NCI-H446 treated with DMSO at 0.1 percent for 48 hours (cell line): ENCODE results near the gene PRIMPOL.
"Not testable (repeated sequence)": the region's sequence is repeated elsewhere in the genome, so short reads cannot be mapped to it uniquely, and the experiment has no call there.

Source experiments
- DNase-seq: peaks from one replicate; lab custom pipeline; 2025; lab: John Stamatoyannopoulos, UW

Gene PRIMPOL, protein sequence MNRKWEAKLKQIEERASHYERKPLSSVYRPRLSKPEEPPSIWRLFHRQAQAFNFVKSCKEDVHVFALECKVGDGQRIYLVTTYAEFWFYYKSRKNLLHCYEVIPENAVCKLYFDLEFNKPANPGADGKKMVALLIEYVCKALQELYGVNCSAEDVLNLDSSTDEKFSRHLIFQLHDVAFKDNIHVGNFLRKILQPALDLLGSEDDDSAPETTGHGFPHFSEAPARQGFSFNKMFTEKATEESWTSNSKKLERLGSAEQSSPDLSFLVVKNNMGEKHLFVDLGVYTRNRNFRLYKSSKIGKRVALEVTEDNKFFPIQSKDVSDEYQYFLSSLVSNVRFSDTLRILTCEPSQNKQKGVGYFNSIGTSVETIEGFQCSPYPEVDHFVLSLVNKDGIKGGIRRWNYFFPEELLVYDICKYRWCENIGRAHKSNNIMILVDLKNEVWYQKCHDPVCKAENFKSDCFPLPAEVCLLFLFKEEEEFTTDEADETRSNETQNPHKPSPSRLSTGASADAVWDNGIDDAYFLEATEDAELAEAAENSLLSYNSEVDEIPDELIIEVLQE

DNA sequence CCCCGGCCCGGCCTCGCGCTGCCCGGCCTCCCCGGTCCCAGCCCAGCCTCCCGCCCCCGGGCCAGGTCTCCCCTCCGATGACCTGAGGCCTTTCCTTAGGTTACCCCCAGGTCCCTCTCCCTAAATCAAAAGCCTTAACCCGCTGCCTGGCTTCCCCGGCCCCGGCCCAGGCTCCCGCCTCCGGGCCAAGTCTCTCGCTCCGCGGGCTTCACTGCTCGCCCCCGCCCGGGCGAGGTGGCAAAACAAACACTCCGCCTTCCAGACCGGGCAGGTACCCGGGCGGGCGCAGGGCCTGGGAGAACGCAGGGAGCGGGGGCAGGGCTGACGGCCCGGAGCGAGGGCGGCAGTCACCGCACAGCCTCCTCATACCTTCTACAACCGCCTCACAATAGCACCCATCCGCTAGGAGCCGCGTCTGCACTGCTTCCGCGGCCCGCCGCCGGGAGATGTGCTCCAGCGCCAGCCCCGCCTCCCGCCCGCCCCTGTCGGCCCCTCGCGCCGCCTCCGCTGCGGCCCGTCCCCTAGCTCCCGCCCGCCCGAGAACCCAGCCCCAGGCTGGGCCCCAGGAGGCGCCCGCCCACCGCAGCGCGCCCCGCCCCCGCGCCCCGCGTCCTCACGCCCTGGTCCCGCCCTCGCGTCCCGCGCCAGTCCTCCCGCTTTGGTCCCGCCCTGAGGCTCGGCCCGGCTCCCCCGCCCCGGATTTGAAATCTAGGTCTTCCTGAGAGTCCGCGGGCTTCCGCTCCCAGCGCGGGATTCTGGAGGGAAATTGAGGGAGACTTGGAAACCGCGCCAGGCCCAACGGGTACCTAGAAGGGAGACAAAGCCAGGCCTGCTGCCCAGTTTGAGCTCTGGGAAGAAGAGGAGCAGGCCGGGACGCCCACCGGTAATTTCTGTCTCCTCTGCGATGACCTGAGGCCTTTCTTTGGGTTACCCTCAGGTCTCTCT, at the start of gene PRIMPOL, which contains the start of gene CASP3:
TSS of gene PRIMPOL (plus strand) at position 713 of the 945 bp plus-strand sequence. CDS start 7,403 bp downstream, outside the sequence.
TSS of gene CASP3 (minus strand) at position 422 of the 945 bp plus-strand sequence. CDS start 10,994 bp downstream, outside the sequence.
- peak; percentile 82 for DNase-seq

DNA sequence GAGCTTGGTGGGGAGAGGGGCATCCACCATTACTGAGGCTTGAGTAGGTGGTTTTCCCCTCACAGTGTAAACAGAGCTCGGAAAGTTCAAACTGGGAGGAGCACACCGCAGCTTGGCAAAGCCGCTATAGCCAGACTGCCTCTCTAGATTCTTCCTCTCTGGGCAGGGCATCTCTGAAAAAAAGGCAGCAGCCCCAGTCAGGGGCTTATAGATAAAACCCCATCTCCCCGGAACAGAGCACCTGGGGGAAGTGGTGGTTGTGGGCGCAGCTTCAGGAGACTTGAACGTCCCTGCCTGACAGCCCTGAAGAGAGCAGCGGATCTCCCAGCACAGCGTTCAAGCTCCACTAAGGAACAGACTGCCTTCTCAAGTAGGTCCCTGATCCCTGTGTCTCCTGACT, 48.6 kb upstream of the PRIMPOL start:
- not testable (repeated sequence) for DNase-seq

DNA sequence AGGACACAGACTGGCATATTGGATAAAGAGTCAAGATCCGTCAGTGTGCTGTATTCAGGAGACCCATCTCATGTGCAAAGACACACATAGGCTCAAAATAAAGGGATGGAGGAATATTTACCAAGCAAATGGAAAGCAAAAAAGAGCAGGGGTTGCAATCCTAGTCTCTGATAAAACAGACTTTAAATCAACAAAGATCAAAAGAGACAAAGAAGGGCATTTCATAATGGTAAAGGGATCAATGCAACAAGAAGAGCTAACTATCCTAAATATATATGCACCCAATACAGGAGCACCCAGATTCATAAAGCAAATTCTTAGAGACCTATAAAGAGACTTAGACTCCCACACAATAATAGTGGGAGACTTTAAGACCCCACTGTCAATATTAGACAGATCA, 46.7 kb upstream of the PRIMPOL start:
- not testable (repeated sequence) for DNase-seq

DNA sequence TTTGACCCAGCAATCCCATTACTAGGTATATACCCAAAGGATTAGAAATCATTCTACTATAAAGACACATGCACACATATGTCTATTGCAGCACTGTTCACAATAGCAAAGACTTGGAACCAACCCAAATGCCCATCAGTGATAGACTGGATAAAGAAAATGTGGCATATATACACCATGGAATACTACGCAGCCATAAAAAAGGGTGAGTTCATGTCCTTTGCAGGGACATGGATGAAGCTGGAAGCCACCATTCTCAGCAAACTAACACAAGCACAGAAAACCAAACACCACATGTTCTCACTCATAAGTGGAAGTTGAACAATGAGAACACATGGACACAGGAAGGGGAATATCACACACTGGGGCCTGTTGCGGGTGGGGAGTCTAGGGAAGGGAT, 42.1 kb upstream of the PRIMPOL start:
- not testable (repeated sequence) for DNase-seq

DNA sequence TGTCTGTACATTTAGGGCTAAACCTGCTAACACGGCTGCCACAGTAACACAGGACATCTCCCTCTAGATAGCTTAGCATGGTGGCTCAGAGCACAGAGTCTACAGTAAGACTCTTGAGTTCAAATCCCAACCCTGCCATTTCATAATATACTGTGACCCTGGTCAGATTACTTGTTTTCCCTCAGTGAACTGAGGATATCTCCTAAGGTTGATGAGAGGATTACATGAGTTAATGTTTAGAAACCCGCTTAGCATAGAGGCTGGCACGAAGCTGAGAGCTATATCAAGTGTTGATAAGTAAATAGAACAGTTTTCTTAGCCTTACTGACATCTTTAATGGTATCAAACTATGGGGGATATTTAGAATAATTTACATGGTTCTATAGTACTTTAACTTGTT, 37.5 kb upstream of the PRIMPOL start:
- no peak for DNase-seq

DNA sequence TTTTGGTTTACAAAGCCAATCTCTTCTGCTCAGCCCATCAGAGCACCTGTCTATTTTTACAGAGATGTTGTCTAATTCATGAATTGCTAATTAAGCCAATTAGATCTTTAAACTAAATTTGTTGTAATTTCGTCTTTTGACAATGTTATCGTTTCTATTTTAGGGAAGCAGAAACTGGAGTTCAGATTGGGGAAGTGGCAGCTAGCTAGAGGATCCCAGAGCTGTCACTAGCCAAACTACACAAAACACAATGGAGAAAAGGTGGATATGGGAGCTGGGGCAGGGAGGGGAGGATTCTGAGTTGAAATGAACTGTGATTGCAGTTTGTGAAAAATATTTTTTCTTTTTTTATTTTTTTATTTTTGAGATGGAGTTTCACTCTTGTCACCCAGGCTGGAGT, 36.1 kb upstream of the PRIMPOL start:
- DNase-seq, result no peak

DNA sequence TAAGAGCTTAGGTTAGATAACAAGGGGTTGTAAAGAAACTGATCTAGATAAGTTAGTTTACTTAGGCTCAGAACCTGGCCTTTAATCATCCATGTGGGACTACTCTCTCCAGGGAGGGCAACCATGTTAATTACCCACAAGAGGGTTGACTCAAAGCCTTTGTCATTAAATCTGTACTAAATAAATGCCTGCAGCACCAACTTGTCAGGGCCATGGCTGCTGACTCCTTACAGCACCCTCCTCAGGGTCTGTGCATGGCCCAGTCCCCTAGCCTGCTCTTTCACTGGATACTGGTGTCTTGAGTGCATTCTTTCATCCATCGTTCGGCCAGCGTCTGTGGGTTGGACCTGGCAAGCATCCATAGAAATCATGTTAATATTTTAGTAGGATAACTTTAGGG, 35.0 kb upstream of the PRIMPOL start:
- DNase-seq, result no peak

DNA sequence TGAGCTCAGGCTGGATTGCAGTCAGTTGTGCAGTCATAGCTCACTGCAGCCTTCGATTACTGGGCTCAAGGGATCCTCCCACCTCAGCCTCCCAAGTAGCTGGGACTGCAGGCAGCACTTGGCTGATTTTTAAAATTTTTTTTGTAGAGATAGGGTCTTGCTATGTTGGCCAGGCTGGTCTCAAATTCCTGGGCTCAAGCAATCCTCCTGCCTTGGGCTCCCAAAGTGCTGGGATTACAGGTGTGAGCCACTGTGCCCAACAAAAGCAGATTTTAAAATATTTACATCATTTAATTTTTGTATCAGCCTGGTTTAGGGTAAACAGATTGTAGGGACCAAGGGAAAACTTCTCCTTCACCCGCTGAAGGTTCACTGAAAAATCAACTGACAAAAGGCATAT, 33.4 kb upstream of the PRIMPOL start:
- not testable (repeated sequence) for DNase-seq

DNA sequence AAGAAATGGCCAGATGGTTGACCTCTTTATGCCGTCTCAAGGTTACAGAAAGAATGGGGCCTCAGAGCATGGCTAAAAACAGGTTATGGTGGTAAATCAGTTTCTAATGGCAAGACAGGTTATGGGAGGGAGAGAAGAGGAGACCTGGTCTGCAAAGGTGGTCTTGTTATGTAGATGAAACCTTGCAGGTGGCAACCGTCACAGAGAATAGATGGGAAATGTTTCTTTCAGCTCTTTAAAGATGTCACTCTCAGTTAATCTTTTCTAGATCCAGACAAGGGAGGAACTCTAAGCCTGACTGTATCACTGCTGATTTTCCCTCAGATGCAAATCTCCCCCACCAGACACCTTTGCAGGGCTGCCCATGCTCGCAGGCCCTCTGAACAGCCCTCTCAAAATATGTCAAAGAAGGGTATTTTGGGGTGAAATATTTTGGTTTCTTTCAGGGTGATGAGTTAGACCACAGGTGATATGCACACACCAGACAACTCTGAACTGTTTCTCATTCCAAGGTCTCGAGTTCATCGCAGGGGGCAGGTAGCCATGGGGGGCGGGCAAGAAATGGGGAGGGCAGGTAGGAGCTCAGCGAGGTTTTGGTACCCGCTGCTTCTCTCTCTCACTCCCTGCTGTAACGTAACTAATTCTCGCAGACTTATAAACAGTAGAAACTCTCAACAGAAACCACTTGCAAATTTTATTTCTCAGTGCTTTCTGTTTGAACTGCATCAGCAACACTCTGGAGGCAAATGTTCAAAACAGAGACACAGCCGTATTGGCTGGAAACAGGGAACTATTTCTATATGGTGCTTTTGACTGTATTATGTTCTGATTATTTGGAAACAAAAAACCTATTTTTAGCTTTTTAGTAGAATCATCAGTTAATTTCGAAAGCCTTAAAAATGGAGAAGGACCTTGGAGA, 32.6 kb upstream of the PRIMPOL start:
- DNase-seq, result no peak

DNA sequence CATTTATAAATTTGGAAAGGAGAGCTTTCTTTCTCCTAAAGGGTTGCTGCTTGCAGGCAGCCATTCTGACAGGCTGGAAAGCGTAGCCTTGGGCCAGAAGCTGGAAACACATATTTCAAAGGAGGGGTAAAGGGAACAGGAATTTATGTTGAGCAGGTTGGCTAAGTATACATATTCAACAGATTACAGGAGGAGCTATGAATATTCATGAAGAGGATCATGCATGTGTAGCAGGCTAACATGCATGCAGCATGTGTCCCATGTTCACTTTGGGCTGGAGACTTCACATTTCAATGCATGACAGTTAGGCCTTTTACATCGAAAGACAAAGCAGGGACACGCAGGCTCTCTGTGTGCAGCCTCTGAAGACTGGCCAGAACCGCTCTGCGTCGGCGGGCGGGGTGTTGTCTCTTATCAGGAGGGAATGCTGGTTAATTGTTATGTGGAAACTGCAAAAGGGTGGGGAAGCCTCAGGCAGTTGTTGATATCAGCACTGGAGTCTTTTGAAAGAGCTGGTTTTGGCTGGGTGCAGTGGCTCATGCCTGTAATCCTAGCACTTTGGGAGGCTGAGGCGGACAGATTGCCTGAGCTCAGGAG, 31.8 kb upstream of the PRIMPOL start:
- no peak for DNase-seq

DNA sequence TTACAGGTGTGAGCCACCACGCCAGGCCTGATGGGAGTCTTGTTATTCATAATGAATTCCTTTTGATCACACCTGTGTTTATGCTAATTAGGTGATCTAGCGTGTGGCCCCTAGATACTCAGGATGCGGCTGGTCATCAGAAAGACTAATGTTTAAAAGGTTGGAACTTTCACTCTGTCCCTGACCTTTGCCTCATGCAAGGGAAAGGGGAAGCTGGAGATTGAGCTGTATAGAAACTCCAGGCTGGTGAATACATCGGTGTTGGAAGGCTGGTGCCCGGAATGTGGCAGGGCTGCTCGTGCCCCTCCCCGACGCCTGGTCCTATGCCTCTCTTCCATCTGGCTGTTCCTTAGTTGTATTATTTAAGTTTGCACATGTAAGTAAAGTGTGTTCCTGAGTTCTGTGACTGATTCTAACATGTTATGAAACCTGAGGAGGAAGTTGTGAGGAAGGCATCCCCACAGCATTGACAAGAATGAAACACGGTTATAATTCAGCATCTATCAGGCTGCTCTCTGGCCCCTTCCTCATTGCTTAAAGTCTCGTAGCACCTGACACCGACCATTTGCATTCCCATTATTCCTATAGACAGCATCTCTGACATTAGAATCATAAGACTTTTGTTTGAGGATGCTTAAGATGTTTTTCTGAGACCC, 29.2 kb upstream of the PRIMPOL start:
- no peak for DNase-seq

DNA sequence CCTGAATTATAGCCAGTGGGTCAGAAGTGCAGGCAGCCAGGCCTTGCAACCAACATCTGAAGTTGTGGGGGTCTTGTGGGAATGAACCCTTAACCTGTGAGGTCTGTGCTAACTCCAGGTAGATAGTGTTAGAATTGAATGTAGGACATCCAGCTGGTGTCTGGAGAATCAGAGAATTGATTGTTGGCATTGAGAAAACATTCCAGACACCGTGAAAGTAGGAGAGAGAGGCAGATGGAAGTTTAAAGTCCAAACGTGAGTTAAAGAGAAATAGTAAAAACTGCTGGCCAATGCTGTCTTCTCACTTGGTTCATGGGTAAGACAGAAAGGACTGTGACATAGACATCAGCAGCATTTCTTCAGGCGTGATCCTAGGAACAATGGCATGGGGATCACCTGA, 28.0 kb upstream of the PRIMPOL start:
- no peak for DNase-seq

DNA sequence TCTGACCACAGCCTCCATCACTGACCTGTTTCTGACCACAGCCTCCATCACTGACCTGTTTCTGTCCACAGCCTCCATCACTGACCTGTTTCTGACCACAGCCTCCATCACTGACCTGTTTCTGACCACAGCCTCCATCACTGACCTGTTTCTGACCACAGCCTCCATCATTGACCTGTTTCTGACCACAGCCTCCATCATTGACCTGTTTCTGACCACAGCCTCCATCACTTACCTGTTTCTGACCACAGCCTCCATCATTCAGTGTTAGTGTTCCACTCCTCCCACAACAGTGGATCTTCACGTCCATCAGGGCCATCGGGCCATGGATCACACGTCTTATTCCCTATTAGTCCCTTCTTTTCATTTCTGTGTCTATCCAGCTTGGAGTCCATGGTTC, 25.0 kb upstream of the PRIMPOL start:
- not testable (repeated sequence) for DNase-seq

DNA sequence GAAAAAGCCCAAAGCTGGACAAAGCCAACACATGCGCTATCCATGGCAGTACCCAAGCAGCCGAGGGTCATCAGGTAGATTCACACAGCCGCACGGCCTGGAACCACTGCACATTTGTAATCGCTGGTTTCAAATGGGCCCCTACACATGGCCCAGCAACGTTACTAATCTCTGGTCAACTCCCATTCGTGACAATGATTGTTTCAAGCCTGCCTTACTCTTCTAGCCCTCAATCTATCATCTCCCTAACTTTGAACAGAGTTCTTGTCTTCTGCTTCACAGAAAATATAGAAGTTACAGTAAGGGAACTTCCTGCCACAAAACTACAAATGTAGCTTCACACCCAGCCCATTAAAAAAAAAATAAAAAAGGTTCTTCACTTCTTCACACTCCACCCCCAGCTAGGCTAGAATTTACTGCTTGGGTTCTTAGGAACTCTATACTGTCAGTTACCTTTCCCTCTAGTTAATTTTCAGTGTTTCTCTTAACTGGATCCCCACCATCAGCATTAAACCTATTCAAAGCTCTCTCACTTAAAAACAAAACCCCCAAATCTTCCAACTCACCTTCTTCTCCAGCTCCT, 24.5 kb upstream of the PRIMPOL start:
- DNase-seq, result no peak

DNA sequence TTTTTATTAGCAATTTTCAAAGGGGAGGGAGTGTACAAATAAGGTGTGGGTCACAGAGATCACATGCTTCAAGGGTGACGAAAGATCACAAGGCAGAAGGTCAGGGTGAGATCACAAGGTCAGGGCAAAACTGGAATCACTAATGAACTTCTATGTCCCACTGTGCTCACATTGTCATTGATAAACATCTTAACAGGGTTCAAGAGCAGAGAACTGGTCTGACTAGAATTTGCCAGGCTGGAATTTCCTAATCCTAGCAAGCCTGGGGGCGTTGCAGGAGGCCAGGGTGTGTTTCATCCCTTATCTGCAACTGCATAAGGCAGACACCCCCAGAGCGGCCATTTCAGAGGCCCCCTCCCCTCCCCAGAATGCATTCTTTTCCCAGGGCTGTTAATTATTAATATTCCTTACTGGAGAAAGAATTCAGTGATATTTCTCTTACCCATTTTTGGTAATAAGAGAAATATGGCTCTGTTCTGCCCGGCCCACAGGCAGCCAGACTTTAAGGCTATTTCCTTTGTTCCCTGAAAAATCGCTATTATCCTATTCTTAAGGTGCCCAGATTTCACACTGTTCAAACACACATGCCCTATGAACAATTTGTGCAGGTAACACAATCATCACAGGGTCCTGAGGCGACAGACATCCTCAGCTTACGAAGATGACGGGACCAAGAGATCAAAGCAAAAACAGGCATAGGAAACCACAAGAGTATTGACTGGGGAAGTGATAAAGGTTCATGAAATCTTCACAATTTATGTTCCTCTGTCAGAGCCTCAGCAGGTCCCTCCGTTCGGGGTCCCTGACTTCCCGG, 23.5 kb upstream of the PRIMPOL start:
- DNase-seq, result not testable (repeated sequence)

DNA sequence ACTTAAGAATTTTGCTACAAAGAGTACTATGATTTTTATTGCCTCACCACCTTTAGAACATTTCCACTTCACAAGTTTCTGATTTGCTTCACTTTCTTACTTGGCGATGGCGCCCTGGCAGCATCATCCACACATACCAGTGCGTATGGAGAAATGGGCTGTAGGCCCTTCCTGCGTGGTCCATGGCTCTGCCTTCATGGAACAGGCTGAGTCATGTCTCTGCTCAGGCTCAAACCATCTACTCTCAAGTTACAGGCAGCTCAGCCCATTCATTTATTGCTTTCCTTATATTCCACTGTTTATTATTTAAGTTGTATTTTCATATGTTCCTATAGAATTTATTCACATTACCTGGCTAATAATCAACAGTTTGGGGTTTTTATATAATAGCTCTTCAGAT, 21.4 kb upstream of the PRIMPOL start:
- DNase-seq, result no peak

DNA sequence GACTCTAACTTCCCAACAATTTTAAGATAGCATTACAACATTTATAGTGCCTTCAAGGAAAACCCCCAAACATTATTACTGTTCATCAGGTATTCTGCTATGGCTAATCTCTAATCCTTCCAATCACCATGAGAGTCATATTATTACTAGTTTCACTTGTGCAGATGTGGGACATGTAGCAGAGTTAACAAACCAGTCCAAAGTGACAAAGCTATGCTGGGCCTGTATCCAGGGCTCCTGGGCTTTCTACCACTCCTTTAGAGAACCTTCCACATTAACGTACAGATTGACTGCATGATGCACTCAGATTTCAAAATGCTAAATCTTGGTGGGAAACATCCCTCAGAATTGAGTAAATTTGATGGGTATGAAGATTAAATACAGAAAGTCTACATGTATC, 16.7 kb upstream of the PRIMPOL start:
- DNase-seq, result no peak

DNA sequence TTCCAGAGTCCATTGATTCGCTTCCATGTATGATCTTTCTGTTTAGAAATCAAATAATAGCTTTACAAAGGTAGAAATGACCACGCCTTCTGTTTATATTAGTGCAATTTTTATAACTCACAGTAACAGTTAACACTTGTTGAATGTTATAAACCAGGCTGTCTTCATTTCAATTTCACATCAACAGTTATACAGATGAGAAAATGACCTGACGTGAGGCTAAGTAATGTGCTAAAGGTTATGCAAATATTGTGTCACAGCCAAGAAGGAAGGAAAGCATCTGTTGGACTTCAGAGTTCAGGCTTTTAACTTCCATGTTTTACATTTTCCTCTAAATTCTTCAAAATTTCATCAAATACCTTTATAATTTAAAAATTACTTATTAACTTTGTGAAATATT, 14.2 kb upstream of the PRIMPOL start:
- no peak for DNase-seq

DNA sequence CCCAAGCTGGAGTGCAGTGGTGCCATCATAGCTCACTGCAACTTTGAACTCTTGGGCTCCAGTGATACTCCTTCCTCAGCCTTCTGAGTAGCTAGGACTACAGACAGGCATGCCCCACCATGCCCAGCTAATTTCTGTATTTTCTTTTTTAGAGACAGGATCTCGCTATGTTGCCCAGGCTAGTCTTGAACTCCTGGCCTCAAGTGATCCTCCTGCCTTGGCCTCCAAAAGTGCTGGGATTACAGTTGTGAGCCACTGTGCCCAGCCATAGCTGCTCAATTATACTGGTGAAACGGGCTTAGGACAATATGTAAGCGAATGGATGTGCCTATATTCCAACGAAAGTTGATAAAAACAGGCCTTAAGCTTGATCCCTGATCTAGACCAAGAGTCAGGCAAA, 13.4 kb upstream of the PRIMPOL start:
- DNase-seq, result no peak
